Vagina (tissue), 2 donors: Measurements from ENCODE around the gene HAX1. TPM values are rescaled to one million over a fixed set of nuclear protein-coding genes. Genes with fewer than 3 reads are reported as not detected.
"Not testable (repeated sequence)": the region's sequence is repeated elsewhere in the genome, so short reads cannot be mapped to it uniquely, and the experiment has no call there.

ENCODE experiments used
- DNase-seq, 2 donors: peaks; one replicate each; pipeline ENCODE4 v3.0.0-alpha.2; 2017; ENCODE audit errors: extremely low spot score in 2 of 2
- H3K27ac ChIP-seq: fragments of 200-600 bp; sonication (generic); one replicate; pipeline ENCODE4 v1.5.1; 2019
- H3K27me3 ChIP-seq: fragments of 200-600 bp; sonication (generic); one replicate; pipeline ENCODE4 v1.5.1; 2019
- H3K36me3 ChIP-seq, 2 donors: fragments of 200-600 bp; sonication (generic); one replicate each; pipeline ENCODE4 v1.5.1; 2017 to 2019
- H3K4me1 ChIP-seq: fragments of 200-600 bp; sonication (generic); one replicate; pipeline ENCODE4 v1.5.1; 2019
- H3K4me3 ChIP-seq, 2 donors: fragments of 200-600 bp; sonication (generic); 1 replicate in 1 of 2; 2 replicates in 1 of 2; pipeline ENCODE4 v1.5.1; 2016 to 2019
- H3K9me3 ChIP-seq: fragments of 200-600 bp; sonication (generic); one replicate; pipeline ENCODE4 v1.5.1; 2019
- POLR2A ChIP-seq, 2 donors: fragments of 450-650 bp; IDR thresholded peaks; one replicate each; pipeline ENCODE4 v1.6.1; 2017; ENCODE audit warnings: antibody characterized with exemption in 2 of 2, mild to moderate bottlenecking in 2 of 2, moderate library complexity in 2 of 2
- POLR2AphosphoS5 ChIP-seq, 2 donors: sonication (generic); formaldehyde crosslinking; IDR thresholded peaks; one replicate each; pipeline ENCODE4 v1.9.0; 2017; ENCODE audit warnings: antibody characterized with exemption in 2 of 2, mild to moderate bottlenecking in 2 of 2, low read depth in 1 of 2; ENCODE audit not compliant: insufficient read depth in 1 of 2
- intact Hi-C: fragments of 100-400 bp; cut with DNase I; formaldehyde crosslinking; loops from one replicate; pipeline ENCODE4 v1.15.1; 2023
- total RNA-seq: library from RNA; depleted of rRNA; stranded (reverse); fragments of >200 nt; gene quantifications from one replicate; pipeline ENCODE4 v1.2.3, GENCODE V29; 2016
- TF ChIP-seq, protein P1 (sequence below), 3 experiments: fragments of 450-650 bp in 2 of 3; fragments of 200-600 bp in 1 of 3; sonication (generic) in 1 of 3; IDR thresholded peaks; one replicate each; pipeline ENCODE4 v1.5.1; 2017 to 2019; ENCODE audit warnings: antibody characterized with exemption in 3 of 3, mild to moderate bottlenecking in 2 of 3, moderate library complexity in 2 of 3

HAX1 gene
- 80.3 TPM for total RNA-seq

DNA sequence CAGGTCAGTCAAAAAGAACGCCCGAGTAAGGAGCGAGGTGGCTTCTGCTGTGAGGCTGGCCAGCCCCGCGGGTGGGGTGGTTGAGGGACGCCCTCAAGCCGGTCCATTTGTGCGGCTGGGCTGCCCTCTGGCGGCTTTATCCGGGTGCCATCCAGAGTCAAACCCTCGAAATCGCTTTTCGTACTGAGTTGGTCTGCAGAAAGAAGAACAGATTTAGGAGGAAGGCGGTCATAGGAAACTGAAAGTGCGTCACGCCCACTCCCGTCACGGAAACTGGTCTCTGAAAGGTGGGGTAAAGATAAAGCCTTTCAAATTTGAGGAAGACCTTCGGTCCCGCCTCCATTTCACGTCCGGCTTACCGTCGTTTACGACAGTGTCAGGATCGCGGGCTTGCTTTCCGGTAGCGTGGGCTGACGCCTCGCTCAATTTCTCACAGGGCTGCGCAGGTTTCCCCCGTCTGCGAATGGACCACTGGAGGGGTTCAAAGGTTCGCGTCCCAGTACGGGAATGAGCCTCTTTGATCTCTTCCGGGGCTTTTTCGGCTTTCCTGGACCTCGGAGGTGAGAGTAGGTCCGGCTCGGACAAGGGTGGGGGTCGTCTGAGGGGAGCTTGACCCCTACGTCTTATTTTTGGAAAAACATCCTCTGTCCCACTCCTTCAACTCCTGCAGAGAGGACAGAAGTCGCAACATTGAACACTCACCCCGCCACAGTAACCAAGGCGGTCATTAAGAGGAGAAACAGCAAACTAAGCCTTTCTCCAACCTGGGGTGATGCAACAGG, at the start of gene HAX1:
HAX1 (plus strand) TSS at position 413 of the 782 bp plus-strand sequence; CDS start at position 508, 95 bp downstream.
- peak in 1 of 2 donors; percentile 97 for DNase-seq
- peak within 1 kb of the TSS; percentile 77 to 94 for H3K4me3 ChIP-seq
- peaks cover 0 to 36% of the 10 kb centered on the region in 2 donors for H3K36me3 ChIP-seq
- no peaks in the 10 kb centered on the region for H3K9me3 ChIP-seq
- TF ChIP-seq, protein P1, sequence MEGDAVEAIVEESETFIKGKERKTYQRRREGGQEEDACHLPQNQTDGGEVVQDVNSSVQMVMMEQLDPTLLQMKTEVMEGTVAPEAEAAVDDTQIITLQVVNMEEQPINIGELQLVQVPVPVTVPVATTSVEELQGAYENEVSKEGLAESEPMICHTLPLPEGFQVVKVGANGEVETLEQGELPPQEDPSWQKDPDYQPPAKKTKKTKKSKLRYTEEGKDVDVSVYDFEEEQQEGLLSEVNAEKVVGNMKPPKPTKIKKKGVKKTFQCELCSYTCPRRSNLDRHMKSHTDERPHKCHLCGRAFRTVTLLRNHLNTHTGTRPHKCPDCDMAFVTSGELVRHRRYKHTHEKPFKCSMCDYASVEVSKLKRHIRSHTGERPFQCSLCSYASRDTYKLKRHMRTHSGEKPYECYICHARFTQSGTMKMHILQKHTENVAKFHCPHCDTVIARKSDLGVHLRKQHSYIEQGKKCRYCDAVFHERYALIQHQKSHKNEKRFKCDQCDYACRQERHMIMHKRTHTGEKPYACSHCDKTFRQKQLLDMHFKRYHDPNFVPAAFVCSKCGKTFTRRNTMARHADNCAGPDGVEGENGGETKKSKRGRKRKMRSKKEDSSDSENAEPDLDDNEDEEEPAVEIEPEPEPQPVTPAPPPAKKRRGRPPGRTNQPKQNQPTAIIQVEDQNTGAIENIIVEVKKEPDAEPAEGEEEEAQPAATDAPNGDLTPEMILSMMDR (IDR thresholded peaks at IDR 0.05): peak; percentile 55 to 75 (median 71)
- TF ChIP-seq POLR2A (IDR thresholded peaks at IDR 0.05): peak in 1 of 2 donors; percentile 69
- TF ChIP-seq POLR2AphosphoS5 (IDR thresholded peaks at IDR 0.05; ENCODE audit: insufficient read depth in 1 of 2, low read depth in 1 of 2): peak; percentile 93 to 95
- intact Hi-C loops: no loop called here
- H3K27ac ChIP-seq: peak within 1 kb of the TSS; percentile 93
- no peaks in the 10 kb centered on the region for H3K27me3 ChIP-seq
- H3K4me1 ChIP-seq: peaks cover 20% of the 10 kb centered on the region

DNA sequence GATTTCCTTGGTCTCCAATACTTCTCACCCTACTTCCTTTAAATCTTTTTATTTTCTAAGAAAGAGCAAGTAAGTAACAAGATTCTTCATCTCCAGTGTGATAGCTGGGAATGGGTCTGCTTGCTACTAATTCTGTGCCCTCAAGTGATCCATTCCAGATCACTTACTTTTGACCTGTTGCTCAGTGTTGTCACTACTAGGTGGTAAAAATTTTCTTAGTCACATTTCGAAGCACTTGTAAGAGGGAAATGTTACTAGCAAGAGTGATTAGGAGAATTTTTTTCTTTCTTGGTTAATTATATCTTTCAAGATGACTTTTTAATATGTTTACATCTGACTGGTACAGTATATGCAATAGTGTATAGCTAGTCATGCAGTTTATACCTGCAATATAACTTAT, 49.5 kb upstream of the HAX1 start:
- no peaks in the 10 kb centered on the region for H3K27me3 ChIP-seq
- TF ChIP-seq, protein P1 (IDR thresholded peaks at IDR 0.05): no peak
- TF ChIP-seq POLR2A (IDR thresholded peaks at IDR 0.05) (no peak), POLR2AphosphoS5 (IDR thresholded peaks at IDR 0.05; ENCODE audit: insufficient read depth in 1 of 2, low read depth in 1 of 2) (no peak)
- H3K27ac ChIP-seq: no peak overlapping the region
- peaks cover 59% of the 10 kb centered on the region for H3K4me1 ChIP-seq
- intact Hi-C loops: no loop called here
- no peak for DNase-seq
- peaks cover 0 to 30% of the 10 kb centered on the region in 2 donors for H3K36me3 ChIP-seq
- no peaks in the 10 kb centered on the region for H3K9me3 ChIP-seq
- H3K4me3 ChIP-seq: no peak overlapping the region

DNA sequence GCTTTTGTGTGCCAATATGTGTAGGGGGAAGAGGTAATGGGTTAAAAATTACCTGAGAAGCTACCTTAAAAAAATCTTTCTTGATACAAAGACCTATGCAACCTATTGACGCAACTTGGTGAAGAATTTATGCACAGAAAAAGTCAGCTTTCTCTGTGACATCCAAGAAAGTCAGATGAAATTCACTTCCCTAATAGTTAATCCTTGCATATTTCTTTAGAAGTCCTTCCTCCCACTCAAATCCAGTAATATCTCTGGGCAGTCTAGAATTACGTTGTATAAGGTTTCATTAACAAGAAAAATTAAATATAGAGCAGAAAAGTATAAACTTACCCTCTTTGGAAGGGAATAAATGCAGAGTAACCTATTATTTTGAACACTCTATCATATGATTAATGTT, 48.8 kb upstream of the HAX1 start:
- intact Hi-C loops: no loop called here
- no peaks in the 10 kb centered on the region for H3K27me3 ChIP-seq
- H3K4me3 ChIP-seq: no peak overlapping the region
- no peak for DNase-seq
- H3K9me3 ChIP-seq: no peaks in the 10 kb centered on the region
- H3K36me3 ChIP-seq: peaks cover 0 to 32% of the 10 kb centered on the region in 2 donors
- peaks cover 52% of the 10 kb centered on the region for H3K4me1 ChIP-seq
- TF ChIP-seq, protein P1 (IDR thresholded peaks at IDR 0.05): no peak
- TF ChIP-seq POLR2A (IDR thresholded peaks at IDR 0.05): no peak
- no peak for TF ChIP-seq POLR2AphosphoS5 (IDR thresholded peaks at IDR 0.05; ENCODE audit: insufficient read depth in 1 of 2, low read depth in 1 of 2)
- H3K27ac ChIP-seq: no peak overlapping the region

DNA sequence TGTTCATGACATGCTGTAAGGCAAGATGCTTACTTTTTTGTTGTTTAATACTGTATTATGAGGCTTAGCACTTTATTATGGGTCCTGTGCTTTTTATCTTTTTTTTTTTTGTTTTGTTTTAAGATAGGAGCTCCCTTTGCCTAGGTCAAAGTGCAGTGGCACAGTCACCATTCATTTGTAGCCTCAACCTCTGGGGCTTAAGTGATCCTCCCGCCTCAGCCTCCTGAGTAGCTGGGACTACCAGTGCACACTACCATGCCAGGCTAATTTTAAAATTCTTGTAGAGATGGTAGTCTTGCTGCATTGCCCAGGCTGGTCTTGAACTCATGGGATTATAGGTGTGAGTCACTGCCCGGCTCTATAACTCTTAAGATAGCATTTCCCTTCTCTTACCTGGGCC, 47.1 kb upstream of the HAX1 start:
- Histone ChIP-seq H3K36me3 (peaks cover 4 to 49% of the 10 kb centered on the region in 2 donors), H3K27me3 (no peaks in the 10 kb centered on the region), H3K27ac (no peak overlapping the region), H3K9me3 (no peaks in the 10 kb centered on the region), H3K4me3 (no peak overlapping the region), H3K4me1 (peaks cover 39% of the 10 kb centered on the region)
- intact Hi-C loops: no loop called here
- DNase-seq: no peak
- TF ChIP-seq, protein P1 (IDR thresholded peaks at IDR 0.05): no peak
- TF ChIP-seq POLR2A (IDR thresholded peaks at IDR 0.05) (no peak), POLR2AphosphoS5 (IDR thresholded peaks at IDR 0.05; ENCODE audit: insufficient read depth in 1 of 2, low read depth in 1 of 2) (no peak)

DNA sequence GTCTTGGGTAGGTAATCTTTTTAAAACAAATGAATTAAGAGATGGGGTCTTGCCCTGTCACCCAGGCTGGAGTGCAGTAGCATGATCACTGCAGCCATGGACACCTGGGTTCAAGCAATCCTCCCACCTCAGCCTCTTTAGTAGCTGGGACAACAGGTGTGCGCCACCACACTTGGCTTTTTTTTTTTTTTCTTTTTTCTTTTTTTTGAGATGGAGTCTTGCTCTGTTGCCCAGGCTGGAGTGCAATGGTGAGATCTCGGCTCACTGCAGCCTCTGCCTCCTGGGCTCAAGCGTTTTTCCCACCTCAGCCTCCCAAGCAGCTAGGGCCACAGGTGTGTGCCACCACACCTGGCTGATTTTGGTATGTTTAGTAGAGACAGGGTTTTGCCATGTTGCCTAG, 41.3 kb upstream of the HAX1 start:
- H3K4me1 ChIP-seq, H3K4me3 ChIP-seq, DNase-seq, H3K27ac ChIP-seq, H3K9me3 ChIP-seq, H3K27me3 ChIP-seq, intact Hi-C loops: not testable (repeated sequence)
- H3K36me3 ChIP-seq: peaks cover 4 to 92% of the 10 kb centered on the region in 2 donors

DNA sequence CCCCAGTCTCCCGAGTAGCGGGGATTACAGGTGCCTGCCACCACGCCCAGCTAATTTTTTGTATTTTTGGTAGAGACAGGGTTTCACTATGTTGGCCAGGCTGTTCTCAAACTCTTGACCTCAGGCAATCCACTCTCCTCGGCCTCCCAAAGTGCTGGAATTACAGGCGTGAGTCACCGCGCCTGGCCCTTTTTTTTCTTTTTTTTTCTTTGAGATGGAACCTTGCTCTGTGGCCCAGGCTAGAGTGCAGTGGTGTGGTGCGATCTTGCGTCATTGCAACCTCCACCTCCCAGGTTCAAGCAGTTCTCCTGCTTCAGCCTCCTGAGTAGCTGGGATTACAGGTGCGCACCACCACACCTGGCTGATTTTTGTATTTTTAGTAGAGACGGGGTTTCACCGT, 39.3 kb upstream of the HAX1 start:
- H3K27ac ChIP-seq, H3K4me1 ChIP-seq, DNase-seq, H3K27me3 ChIP-seq, H3K9me3 ChIP-seq, H3K4me3 ChIP-seq, intact Hi-C loops: not testable (repeated sequence)
- H3K36me3 ChIP-seq: peaks cover 4 to 96% of the 10 kb centered on the region in 2 donors
